ENCODE data around the gene CDH18.
A peak's percentile ranks its signal among the peaks of the same experiment; 100 is the strongest.

CDH18 gene

GRCh38 chr5:19928562-19929421 is 59.2 kb downstream of the CDH18 start:
- DNase-seq (ENCODE audit: low spot score): peak; percentile 85

DNA sequence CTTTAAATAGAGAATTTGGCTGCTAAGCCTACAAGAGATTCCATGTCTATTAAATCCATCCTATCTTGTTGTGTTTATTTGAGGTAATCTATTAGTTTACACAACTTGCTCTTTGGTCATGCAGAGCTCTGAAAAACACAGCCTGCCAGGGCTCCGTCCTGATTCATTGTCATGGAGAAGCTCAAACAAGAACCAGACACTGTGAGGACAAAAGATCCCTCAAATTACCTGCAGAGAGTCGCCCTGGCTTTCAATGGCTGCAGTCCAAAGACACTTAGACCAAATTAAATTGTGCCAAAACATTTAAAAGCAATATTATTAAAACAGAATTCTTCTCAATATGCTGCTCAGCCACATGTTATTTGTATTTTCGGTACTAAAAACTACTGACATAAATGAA is 60.1 kb downstream of the CDH18 start:
- DNase-seq (ENCODE audit: low spot score): peak; percentile 3

DNA sequence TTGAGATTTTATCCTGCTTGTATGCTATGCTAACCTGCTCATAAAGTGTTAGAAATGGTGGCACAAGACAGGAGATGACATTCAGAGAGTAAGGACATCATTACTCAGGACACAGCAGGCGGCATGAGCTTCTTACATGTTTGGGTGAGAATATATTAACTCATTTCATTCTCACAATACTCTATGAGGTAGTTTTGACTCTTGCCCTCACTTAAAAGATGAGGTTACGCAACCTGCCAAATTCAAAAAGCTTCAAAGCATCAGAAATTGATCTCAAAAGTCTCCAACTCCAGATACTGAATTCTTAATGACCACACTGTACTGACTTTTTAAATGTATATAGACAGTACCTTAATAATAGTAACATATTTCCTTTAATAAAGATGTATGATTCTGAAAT is 60.8 kb downstream of the CDH18 start:
- no peak for DNase-seq (ENCODE audit: low spot score)

- DNase-seq (ENCODE audit: low spot score): no peak
Observed at GRCh38 chr5:19923742-19924141, 64.3 kb downstream of the CDH18 start.

- DNase-seq (ENCODE audit: low spot score): no peak
Observed at GRCh38 chr5:19920761-19921160, 67.2 kb downstream of the CDH18 start.

DNA sequence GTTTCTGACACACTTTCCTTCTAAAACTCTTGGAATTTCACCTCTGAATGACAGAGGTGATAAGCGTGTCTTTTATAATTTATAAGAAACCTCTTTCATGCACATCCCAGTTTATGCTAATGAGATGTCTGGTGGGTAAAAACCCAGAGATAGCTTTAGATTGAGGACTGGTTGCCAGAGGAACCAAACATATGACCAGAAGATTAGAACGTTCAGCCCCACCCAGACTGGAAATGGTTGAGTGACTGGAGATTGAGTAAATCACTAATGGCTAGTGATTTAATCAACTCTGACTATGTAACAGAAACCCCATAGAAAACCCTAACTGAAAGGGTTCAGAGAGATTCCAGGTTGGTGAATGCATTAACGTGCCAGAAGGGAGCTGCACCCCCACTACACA is 69.2 kb downstream of the CDH18 start:
- DNase-seq (ENCODE audit: low spot score): peak; percentile 3

- DNase-seq (ENCODE audit: low spot score): no peak
Observed at GRCh38 chr5:19917588-19918122, 70.3 kb downstream of the CDH18 start.

DNA sequence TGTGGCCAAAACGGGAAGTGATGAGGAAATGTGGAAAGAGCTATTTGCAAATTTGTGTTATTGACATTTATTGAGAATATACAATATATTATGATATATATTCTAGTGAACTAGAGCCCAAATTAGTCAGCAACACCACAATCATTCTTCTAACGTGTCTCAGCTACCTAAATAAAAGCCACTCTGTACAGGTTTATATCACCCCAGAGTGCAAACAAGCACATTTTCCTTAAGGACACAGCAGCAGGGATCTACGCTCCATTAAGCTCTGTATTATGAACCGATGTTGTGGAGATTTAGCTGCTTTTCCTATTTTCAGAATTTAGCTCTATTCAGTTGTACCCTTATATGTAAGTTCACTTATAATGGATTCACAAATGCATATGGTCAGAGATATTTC is 77.9 kb downstream of the CDH18 start:
- DNase-seq (ENCODE audit: low spot score): peak; percentile 45

DNA sequence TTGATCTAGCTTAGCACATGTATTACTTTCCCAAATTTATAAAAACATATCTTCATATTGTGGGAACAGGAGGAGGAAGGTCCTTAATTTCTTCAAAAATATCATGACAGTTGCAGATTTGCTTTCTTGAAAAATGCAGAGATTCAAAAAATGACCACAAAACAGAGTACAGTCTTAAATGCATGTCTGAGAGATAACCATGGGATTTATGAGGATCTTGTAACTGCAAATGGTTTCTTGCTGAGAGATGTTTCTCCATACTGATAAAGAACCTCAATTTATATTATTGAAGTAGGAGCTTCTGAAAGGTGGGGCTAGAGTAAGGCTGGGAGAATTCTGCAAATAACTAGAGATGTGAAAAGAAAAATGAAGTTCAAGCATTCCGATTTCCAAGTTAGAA is 83.2 kb downstream of the CDH18 start:
- no peak for DNase-seq (ENCODE audit: low spot score)

- no peak for DNase-seq (ENCODE audit: low spot score)
Observed at GRCh38 chr5:19903611-19904010, 84.4 kb downstream of the CDH18 start.

DNA sequence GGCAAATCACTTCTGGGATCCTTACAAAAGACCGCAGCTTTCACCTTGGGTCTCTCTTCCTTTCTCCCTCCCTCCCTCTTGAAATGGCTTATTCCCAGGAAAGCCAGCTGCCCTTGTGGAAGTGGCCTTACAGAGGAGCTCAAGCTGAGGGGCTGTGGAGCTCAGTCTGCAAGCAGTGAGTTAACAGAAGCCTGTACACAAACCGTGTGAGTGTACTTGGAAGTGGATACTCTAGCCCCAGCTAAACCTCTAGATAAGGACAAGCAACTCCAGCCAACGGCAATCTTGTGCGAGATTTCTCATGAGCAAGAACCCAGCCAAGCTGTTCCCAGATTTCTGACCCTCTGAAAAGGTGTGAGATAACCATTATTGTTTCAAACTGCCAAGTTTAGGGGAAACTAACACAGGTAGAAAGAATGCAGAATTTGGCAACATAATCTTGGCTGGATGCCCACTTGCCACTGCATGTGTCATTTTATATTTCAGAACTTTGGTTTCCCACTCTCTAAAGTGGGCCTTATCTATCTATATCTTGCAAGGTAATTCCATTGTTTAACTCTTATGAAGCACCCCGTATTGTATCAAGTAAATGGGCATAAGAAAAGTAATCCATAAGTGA is 85.6 kb downstream of the CDH18 start:
- no peak for DNase-seq (ENCODE audit: low spot score)

DNA sequence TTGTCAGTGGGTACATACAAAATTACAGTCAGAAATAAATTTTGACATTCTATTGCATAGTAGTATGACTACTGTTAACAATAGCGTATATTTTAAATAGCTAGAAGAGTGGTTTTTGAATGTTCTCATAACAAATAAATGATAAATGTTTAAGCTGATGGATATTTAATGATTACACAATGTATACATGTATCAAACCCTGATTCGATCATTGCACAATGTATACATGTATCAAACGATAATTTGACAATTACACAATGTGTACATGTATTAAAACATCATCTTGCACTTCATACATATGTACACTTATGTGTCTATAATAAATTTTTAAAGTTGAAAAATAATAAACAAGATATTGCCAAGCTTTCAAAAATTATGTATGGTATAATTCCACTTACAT is 87.7 kb downstream of the CDH18 start:
- DNase-seq (ENCODE audit: low spot score): no peak

- DNase-seq (ENCODE audit: low spot score): peak; percentile 2
Observed at GRCh38 chr5:19891658-19892057, 96.3 kb downstream of the CDH18 start.

GRCh38 chr5:19886123-19886917 is 101.7 kb downstream of the CDH18 start:
- DNase-seq (ENCODE audit: low spot score): peak; percentile 47

GRCh38 chr5:19885040-19885824 is 102.8 kb downstream of the CDH18 start:
- no peak for DNase-seq (ENCODE audit: low spot score)

DNA sequence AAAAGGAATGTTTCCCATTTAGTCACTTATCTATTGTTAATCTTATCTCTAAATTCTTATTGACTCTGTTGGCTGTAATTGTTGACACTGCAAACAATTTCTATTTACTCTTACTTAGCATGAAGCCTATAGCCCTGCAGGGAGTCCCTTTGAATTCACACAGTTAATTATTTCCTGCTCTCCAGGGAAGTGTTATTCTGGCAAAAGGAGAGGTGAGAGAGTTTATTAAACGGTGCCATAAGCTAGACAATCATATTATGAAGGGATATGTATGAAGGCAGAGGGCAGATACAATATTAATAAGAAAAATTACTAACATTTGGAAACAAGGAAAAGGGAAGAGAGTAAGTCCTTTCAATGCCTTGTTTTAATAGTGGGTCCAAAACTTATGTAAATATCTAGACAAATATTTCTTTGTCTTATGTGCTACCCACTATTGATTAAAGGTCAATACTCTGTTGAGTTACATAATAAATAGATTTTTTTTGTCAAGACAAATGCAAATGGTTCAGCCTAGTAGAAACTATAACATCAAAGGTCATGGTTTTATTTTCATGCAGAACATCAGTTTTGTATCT is 107.1 kb downstream of the CDH18 start:
- no peak for DNase-seq (ENCODE audit: low spot score)

DNA sequence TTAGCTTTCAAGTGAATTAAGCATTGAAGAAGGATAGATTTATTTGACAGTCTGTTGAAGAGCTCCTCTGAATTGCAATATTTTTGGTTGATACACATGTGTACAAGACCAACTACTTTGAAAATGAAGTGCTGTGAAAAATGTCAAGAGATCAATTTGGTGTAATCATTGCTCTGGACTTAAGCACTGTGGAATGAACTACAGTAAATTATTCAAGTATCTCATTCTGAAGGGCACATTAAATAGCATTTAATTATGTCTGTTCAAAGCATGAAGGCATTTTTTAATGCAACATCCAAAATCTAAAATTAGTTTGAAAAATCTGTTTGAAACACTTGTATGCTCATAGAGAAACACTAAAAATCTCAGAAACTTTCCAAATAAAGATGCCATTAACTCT is 107.5 kb downstream of the CDH18 start:
- DNase-seq (ENCODE audit: low spot score): no peak

- DNase-seq (ENCODE audit: low spot score): no peak
Observed at GRCh38 chr5:19874811-19875210, 113.2 kb downstream of the CDH18 start.

- DNase-seq (ENCODE audit: low spot score): no peak
Observed at GRCh38 chr5:19866090-19866450, 121.9 kb downstream of the CDH18 start.

DNA sequence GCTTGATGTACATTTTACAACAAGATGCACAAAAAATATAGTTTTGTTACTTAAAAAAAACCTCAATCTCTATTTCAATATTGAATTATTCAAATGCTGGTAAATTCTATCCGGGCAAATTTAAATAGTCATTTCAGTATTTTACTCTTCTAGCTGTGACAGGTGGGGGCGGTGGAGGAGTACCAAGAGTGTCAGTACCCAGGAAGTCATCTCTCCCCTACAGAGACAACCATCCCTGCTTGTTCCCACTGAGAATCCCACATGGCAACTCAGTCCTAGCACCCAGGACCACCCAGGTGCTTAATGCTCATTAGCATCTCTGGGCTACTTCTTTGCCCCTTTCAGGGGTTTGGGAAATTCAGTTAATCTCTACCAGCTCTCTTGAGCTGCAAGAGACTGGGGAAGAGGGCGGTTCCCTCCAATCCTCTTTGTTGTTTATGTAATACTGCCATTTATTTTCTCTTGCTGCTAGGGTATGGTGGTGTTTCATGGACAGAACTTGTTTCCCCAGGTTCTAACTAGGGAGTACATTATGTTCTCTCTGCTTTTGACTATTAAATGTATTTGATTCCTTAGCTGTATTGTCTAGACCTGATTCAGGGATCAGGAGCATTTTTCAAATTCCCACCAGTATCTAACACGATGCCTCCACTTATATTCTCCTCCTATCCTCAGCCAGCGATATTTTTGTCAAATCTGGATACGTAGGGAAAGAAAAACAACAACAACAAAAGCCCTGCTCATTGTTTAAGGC is 122.5 kb downstream of the CDH18 start:
- DNase-seq (ENCODE audit: low spot score): no peak

GRCh38 chr5:19862711-19863110 is 125.3 kb downstream of the CDH18 start:
- no peak for DNase-seq (ENCODE audit: low spot score)

All from kidney tubule cell (primary cell).